H9 (cell line): ENCODE results near the gene SLX1A. TPM values are rescaled to one million over a fixed set of nuclear protein-coding genes. Genes with fewer than 3 reads are reported as not detected.

Source experiments
- DNase-seq: peaks from one replicate; pipeline ENCODE4 v3.0.0-alpha.2; 2017
- H2AFZ ChIP-seq: one replicate; pipeline ENCODE4 v1.6.1; 2013; ENCODE audit warnings: mild to moderate bottlenecking, low read length, control low read depth, moderate library complexity
- H2AK5ac ChIP-seq: 2 replicates; pipeline ENCODE4 v1.6.1; 2013; ENCODE audit warnings: low read length, control low read depth, mixed read lengths; ENCODE audit not compliant: insufficient read length
- H2BK120ac ChIP-seq: one replicate; pipeline ENCODE4 v1.6.1; 2013; ENCODE audit warnings: low read depth, mild to moderate bottlenecking, low read length, control low read depth, inconsistent platforms; ENCODE audit not compliant: poor library complexity, severe bottlenecking
- H2BK12ac ChIP-seq: 2 replicates; pipeline ENCODE4 v1.6.1; 2013; ENCODE audit warnings: low read length, control low read depth, mixed read lengths, low read depth; ENCODE audit not compliant: insufficient read length
- H2BK15ac ChIP-seq: 2 replicates; pipeline ENCODE4 v1.6.1; 2013; ENCODE audit warnings: low read depth, low read length, control low read depth
- H2BK20ac ChIP-seq: one replicate; pipeline ENCODE4 v1.6.1; 2013; ENCODE audit warnings: low read depth, mild to moderate bottlenecking, low read length, control low read depth, inconsistent platforms; ENCODE audit not compliant: poor library complexity, severe bottlenecking
- H2BK5ac ChIP-seq: 2 replicates; pipeline ENCODE4 v1.6.1; 2013; ENCODE audit warnings: low read length, control low read depth, mixed read lengths; ENCODE audit not compliant: insufficient read length
- H3K14ac ChIP-seq: 2 replicates; pipeline ENCODE4 v1.6.1; 2013; ENCODE audit warnings: low read length, control low read depth; ENCODE audit not compliant: insufficient read depth
- H3K18ac ChIP-seq: 2 replicates; pipeline ENCODE4 v1.6.1; 2013; ENCODE audit warnings: low read depth, mild to moderate bottlenecking, mixed read lengths, low read length, control low read depth; ENCODE audit not compliant: insufficient read length
- H3K23ac ChIP-seq: 2 replicates; pipeline ENCODE4 v1.6.1; 2013; ENCODE audit warnings: low read length, control low read depth, mixed read lengths, low read depth; ENCODE audit not compliant: insufficient read length
- H3K23me2 ChIP-seq: 2 replicates; pipeline ENCODE4 v1.6.1; 2013; ENCODE audit warnings: low read depth, mild to moderate bottlenecking, mixed read lengths, low read length, control low read depth; ENCODE audit not compliant: insufficient read length, poor library complexity, severe bottlenecking
- H3K27ac ChIP-seq: 2 replicates; pipeline ENCODE4 v1.5.1; 2013; ENCODE audit warnings: low read length, control low read depth, mixed read lengths, low read depth; ENCODE audit not compliant: insufficient read length
- H3K27me3 ChIP-seq: 2 replicates; pipeline ENCODE4 v1.6.1; 2013; ENCODE audit warnings: low read length, control low read depth, inconsistent platforms; ENCODE audit not compliant: insufficient read depth
- H3K4ac ChIP-seq: 2 replicates; pipeline ENCODE4 v1.6.1; 2013; ENCODE audit warnings: low read depth, mild to moderate bottlenecking, control low read depth, inconsistent platforms, low read length, moderate library complexity
- H3K4me1 ChIP-seq: 2 replicates; pipeline ENCODE4 v1.6.1; 2013; ENCODE audit warnings: low read length, control low read depth, inconsistent platforms; ENCODE audit not compliant: insufficient read depth
- H3K4me2 ChIP-seq: 2 replicates; pipeline ENCODE4 v1.6.1; 2013; ENCODE audit warnings: low read length, control low read depth, mixed read lengths; ENCODE audit not compliant: insufficient read length, insufficient read depth
- H3K56ac ChIP-seq: 2 replicates; pipeline ENCODE4 v1.6.1; 2013; ENCODE audit warnings: low read depth, mild to moderate bottlenecking, mixed read lengths, low read length, control low read depth; ENCODE audit not compliant: insufficient read length
- H3K79me1 ChIP-seq: 2 replicates; pipeline ENCODE4 v1.6.1; 2013; ENCODE audit warnings: low read depth, mild to moderate bottlenecking, moderate library complexity, low read length, control low read depth, inconsistent platforms; ENCODE audit not compliant: insufficient read depth, poor library complexity, severe bottlenecking
- H3K79me2 ChIP-seq: 2 replicates; pipeline ENCODE4 v1.6.1; 2013; ENCODE audit warnings: low read length, control low read depth, inconsistent platforms; ENCODE audit not compliant: insufficient read depth
- H3K9ac ChIP-seq: 2 replicates; pipeline ENCODE4 v1.6.1; 2013; ENCODE audit warnings: low read length, control low read depth, mixed read lengths; ENCODE audit not compliant: insufficient read length; ENCODE audit errors: extremely low read depth
- H3K9me3 ChIP-seq: one replicate; pipeline ENCODE4 v1.6.1; 2013; ENCODE audit warnings: low read depth, low read length, inconsistent platforms; ENCODE audit not compliant: control insufficient read depth
- H3T11ph ChIP-seq: one replicate; pipeline ENCODE4 v1.6.1; 2013; ENCODE audit warnings: mild to moderate bottlenecking, low read length, control low read depth, inconsistent platforms
- H4K20me1 ChIP-seq: one replicate; pipeline ENCODE4 v1.6.1; 2013; ENCODE audit not compliant: control insufficient read depth, insufficient read length, insufficient read depth
- H4K5ac ChIP-seq: 2 replicates; pipeline ENCODE4 v1.6.1; 2013; ENCODE audit warnings: low read depth, mild to moderate bottlenecking, mixed read lengths, low read length, control low read depth; ENCODE audit not compliant: insufficient read length
- H4K8ac ChIP-seq: replicated peaks from 2 replicates; pipeline ENCODE4 v1.6.1; 2013; ENCODE audit warnings: low read length, control low read depth, mixed read lengths, low read depth; ENCODE audit not compliant: insufficient read length
- H4K91ac ChIP-seq: 2 replicates; pipeline ENCODE4 v1.6.1; 2013; ENCODE audit warnings: low read depth, mild to moderate bottlenecking, moderate library complexity, mixed read lengths, low read length, control low read depth; ENCODE audit not compliant: insufficient read length
- H3K27ac Mint-ChIP-seq, 3 experiments: 2 replicates in 2 of 3; 3 replicates in 1 of 3; pipeline ENCODE4 v1.8.0; 2020 to 2021; ENCODE audit warnings: mixed read lengths in 3 of 3, mild to moderate bottlenecking in 1 of 3, moderate library complexity in 1 of 3
- H3K27me3 Mint-ChIP-seq: 2 replicates; pipeline ENCODE4 v1.8.0; 2021; ENCODE audit warnings: low read depth, mild to moderate bottlenecking, moderate library complexity, mixed read lengths
- H3K36me3 Mint-ChIP-seq, 3 experiments: 2 replicates in 2 of 3; 3 replicates in 1 of 3; pipeline ENCODE4 v1.8.0; 2020 to 2021; ENCODE audit warnings: low read depth in 3 of 3, mixed read lengths in 3 of 3; ENCODE audit not compliant: insufficient read depth in 1 of 3
- H3K4me1 Mint-ChIP-seq, 2 experiments: 2 replicates each; pipeline ENCODE4 v1.8.0; 2020; ENCODE audit warnings: mixed read lengths in 2 of 2
- H3K4me3 Mint-ChIP-seq, 2 experiments: 2 replicates in 1 of 2; 3 replicates in 1 of 2; pipeline ENCODE4 v1.8.0; 2020 to 2021; ENCODE audit warnings: mild to moderate bottlenecking in 2 of 2, mixed read lengths in 2 of 2, moderate library complexity in 1 of 2
- H3K9me3 Mint-ChIP-seq, 2 experiments: 2 replicates in 1 of 2; 3 replicates in 1 of 2; pipeline ENCODE4 v1.8.0; 2020; ENCODE audit warnings: mild to moderate bottlenecking in 2 of 2, mixed read lengths in 2 of 2, moderate library complexity in 1 of 2
- CTCF ChIP-seq: fragments of 200-600 bp; sonication (generic); conservative IDR thresholded peaks from 3 replicates; pipeline ENCODE4 v1.8.0; 2021; ENCODE audit warnings: antibody characterized with exemption, mild to moderate bottlenecking
- WGBS: extraction: QIAGEN DNeasy Blood & Tissue Kit; methylation state at CpG from one replicate; pipeline ENCODE4 v1.1.7; 2013; ENCODE audit warnings: missing lambda C conversion rate, low lambda C conversion rate, mixed read lengths; ENCODE audit not compliant: insufficient read length; ENCODE audit errors: extremely low coverage; 5-methylcytosine and 5-hydroxymethylcytosine counted together
- total RNA-seq: library from RNA; stranded (reverse); gene quantifications from 2 replicates; pipeline ENCODE4 v1.2.1, GENCODE V29; 2021

SLX1A gene
- total RNA-seq, 1 experiment from 2014 or later: 30.3 TPM

GRCh38 chr16:30157214-30157613, 36.5 kb upstream of the SLX1A start:
- no peaks in the 10 kb centered on the region for H3K4me1 Mint-ChIP-seq
- peaks cover 5 to 7% of the 10 kb centered on the region in 2 experiments for H3K9me3 Mint-ChIP-seq
- Histone ChIP-seq H3K23ac (no peak overlapping the region), H3K4me2 (no peak overlapping the region), H3K56ac (no peak overlapping the region), H3K18ac (no peak overlapping the region), H4K91ac (no peak overlapping the region), H4K20me1 (no peaks in the 10 kb centered on the region), H3K79me2 (no peaks in the 10 kb centered on the region), H3K27ac (no peak overlapping the region), H3T11ph (no peak overlapping the region), H3K79me1 (no peaks in the 10 kb centered on the region), H3K4ac (no peak overlapping the region), H2BK12ac (no peak overlapping the region), H2BK5ac (no peak overlapping the region), H3K4me1 (no peaks in the 10 kb centered on the region), H2BK20ac (no peak overlapping the region), H4K8ac (no peak overlapping the region), H3K27me3 (no peaks in the 10 kb centered on the region), H3K9ac (no peak overlapping the region), H2AFZ (no peak overlapping the region), H2BK120ac (no peak overlapping the region), H3K14ac (no peak overlapping the region), H3K9me3 (no peaks in the 10 kb centered on the region), H4K5ac (no peak overlapping the region), H3K23me2 (no peaks in the 10 kb centered on the region), H2BK15ac (no peak overlapping the region), H2AK5ac (no peak overlapping the region)
- no peak overlapping the region for H3K27ac Mint-ChIP-seq
- no CpG with 5 or more reads among the region's 1 CpG for WGBS
- no peak for DNase-seq
- no peak for TF ChIP-seq CTCF
- H3K4me3 Mint-ChIP-seq: no peak overlapping the region
- 0 out of 7 replicates have a peak, but pooled peaks cover 0 to 2% (median 0%) of the 10 kb centered on the region in 3 experiments for H3K36me3 Mint-ChIP-seq
- peaks cover 7% of the 10 kb centered on the region; the same call in 1 of the 2 replicates for H3K27me3 Mint-ChIP-seq
